Erythroblast (primary cell): ENCODE results near the gene C22orf31.
A peak's percentile ranks its signal among the peaks of the same experiment; 100 is the strongest.

Experiments
- DNase-seq, 2 experiments: peaks; one replicate each; lab custom pipeline; 2025; lab: John Stamatoyannopoulos, UW
- GATA1 ChIP-seq: IDR thresholded peaks from 2 replicates; pipeline ENCODE4 v1.6.1; 2011; ENCODE audit warnings: low read depth, mild to moderate bottlenecking, control low read depth, low read length, moderate library complexity
- POLR2A ChIP-seq: IDR thresholded peaks from 2 replicates; pipeline ENCODE4 v1.6.1; 2011; ENCODE audit warnings: mild to moderate bottlenecking, low read length

The C22orf31 gene

GRCh38 chr22:29074276-29074772 is 12.7 kb upstream of the C22orf31 start:
- no peak for TF ChIP-seq GATA1
- TF ChIP-seq POLR2A: no peak
- DNase-seq: no peak

GRCh38 chr22:29073618-29074275 is 12.1 kb upstream of the C22orf31 start:
- peak; percentile 61 to 75 for DNase-seq
- TF ChIP-seq POLR2A (no peak), GATA1 (no peak)

DNA sequence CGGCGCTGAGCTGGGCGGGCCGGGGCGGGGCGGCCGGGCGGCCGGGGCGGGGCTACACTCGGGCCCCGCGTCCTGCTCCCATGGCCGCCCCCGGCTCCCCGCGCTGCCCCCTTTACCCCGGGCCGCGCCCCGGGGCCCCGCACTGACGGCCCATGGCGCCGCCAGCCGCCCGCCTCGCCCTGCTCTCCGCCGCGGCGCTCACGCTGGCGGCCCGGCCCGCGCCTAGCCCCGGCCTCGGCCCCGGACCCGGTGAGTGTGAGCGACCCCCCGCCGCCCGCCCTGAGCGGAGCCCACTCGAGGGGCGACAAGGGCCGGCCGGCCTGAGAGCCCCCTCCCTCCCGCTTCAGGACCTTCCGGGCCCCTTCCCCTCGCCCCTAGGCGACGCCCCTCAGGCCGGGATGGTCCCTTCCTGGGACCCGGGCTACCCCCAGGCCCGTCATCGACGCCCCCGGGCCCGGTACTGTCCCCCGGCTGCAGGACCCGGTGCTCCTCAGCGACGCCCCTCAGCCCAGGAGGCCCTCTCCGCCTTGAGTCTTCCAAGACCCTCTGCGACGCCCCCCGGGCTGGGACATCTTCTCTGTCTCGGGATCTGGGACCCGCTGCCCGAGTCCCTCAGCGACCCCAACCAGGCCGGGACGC is 11.5 kb upstream of the C22orf31 start, which contains the start of gene KREMEN1:
Gene KREMEN1 (plus strand): TSS at position 57 of the 639 bp plus-strand sequence. CDS start 96 bp downstream, at position 153.
- DNase-seq: peak; percentile 55 to 64
- TF ChIP-seq GATA1 (no peak), POLR2A (no peak)

DNA sequence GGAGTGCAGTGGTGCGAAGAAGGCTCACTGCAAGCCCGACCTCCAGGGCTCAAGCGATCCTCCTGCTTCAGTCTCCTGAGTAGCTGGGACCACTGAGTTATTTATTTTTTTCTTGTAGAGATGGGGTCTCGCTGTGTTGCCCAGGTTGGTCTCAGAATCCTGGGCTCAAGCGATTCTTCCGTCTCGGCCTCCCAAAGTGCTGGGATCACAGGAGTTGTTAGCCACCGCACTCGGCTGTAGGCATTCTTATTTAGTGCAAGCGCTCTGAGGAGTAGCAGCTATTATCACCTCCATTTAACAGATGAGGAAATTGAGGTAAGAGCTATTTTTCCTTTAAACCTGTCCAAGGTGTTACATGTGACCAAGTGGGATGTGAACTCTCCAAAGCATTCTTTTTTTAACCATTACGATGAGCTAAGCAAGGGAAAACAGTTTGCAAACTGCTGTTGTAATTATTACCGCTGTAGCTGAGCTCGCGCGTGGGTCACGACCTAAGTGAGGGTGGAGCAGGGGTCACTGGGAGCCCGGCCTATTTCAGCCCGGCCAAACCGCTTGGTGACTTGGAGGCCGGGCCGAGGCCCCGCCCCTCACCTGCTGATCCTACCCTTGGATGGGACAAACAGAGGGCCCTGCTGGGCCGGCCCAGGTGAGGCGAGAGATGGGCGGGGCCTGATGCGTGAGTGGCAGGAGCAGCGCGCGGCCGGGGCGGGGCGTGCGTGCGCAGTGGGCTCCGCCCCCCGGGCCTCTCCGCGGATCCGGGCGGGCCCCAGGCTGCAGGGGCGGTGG is 10.8 kb upstream of the C22orf31 start:
- DNase-seq: peak; percentile 91 to 96
- TF ChIP-seq GATA1: no peak
- TF ChIP-seq POLR2A: peak; percentile 60

- TF ChIP-seq GATA1 (no peak), POLR2A (peak; percentile 52)
- DNase-seq: peak; percentile 91
These were observed 9.8 kb upstream of the C22orf31 start for GRCh38 chr22:29071261-29072045.

- TF ChIP-seq GATA1 (no peak), POLR2A (no peak)
- DNase-seq: peak in 1 of 2 experiments; percentile 49
These were observed 8.9 kb upstream of the C22orf31 start for GRCh38 chr22:29070490-29070889.

DNA sequence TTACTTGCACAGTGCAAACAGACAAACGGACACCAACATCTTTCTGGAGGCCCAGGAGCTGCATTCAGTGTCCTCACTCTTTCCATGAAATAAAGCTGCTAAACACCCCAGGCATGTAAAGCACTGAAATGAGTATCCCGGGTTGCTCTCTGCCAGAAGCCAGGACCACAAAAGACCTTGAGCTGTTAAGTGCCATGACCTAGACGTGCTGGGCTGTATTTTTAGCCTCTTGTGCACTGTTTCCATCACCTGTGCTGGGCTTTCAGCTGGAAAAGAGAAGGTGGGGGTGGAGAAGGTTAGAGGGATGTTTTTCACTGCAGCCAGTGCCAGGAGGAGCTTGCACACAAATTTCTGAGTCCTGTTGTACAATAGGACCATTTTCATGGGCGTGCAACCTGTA is 7.8 kb upstream of the C22orf31 start:
- peak in 1 of 2 experiments; percentile 69 for DNase-seq
- TF ChIP-seq POLR2A (no peak), GATA1 (no peak)

- no peak for DNase-seq
- no peak for TF ChIP-seq POLR2A
- no peak for TF ChIP-seq GATA1
These were observed 4.0 kb upstream of the C22orf31 start for GRCh38 chr22:29065468-29066190.

GRCh38 chr22:29062286-29062821 is 723 bp upstream of the C22orf31 start:
- TF ChIP-seq GATA1: no peak
- DNase-seq: no peak

- TF ChIP-seq GATA1 (no peak), POLR2A (no peak)
- no peak for DNase-seq
These were observed 700 bp downstream of the C22orf31 start for GRCh38 chr22:29060931-29061330.

DNA sequence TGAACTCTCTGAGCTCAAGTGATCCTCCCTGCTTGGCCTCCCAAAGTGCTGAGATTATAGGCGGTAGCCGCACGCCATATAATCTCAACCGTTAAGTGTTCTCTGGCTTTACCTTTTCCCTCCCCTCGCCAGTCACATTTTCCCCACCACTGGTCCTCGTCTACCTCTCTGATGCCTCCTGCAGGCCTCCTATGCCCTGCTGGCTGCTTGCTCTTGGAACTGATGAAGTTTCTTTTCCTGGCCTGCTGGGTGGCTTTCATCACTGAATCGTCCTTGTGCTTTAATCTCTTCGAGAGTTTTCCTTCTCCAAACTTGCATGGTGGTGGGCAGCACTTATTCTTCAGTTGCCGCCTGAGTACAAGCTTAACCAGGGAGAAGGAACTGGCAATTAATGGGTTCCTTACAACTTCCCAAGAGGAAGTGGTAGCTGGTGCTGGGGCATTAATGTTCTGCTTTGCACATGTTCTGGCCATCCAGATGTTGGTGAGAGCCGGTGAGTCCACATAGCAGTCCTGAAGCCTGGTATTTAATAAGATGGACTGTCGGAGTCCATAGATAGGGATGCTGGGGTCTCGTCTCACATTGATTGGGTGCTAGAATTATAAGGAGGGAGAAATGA is 1.3 kb downstream of the C22orf31 start:
- DNase-seq: no peak
- TF ChIP-seq POLR2A (no peak), GATA1 (no peak)

DNA sequence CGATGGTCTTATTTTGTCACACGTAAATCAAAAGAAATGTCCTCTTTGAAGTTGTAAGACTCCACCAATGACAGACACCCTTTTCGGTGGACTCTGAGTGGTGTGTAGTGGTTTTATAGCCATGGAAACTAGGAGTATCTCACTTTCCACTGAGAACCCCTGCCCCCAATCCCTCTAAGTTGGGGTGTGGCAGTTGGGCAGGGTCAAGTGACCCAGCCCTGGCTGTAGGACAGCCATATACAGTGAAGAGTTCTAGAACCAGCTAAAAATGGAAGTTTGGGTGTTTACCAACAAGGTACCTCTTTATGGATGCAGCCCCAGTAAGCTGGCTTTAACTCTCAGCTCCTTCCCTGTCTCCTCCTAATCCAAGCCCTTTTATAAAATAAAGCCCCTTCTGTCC is 5.2 kb downstream of the C22orf31 start:
- TF ChIP-seq POLR2A (no peak), GATA1 (no peak)

More for the DNA sequence above, 5.2 kb downstream of the C22orf31 start:
- no peak for DNase-seq
